ENCODE results near the gene ARHGEF28.

DNA sequence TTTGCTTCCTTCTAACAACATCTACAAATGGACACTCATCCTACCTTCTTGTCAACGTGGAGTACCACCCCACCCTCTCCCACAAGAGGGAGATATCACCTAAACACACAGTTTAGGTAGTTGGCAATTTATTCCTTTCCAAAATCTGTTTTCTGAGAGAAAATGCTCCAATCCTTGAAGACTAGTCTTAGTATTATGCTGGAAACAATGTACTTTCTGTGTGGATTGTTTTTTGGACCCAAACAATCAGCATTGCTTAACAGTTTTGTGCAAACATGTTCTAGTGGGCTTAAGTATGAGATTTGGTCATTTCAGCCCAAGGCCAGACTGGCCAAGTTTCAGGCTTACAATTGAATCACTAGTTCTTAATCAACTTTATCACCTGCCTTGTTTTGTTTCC, 359.1 kb downstream of the ARHGEF28 start:
- TF ChIP-seq, protein P1, sequence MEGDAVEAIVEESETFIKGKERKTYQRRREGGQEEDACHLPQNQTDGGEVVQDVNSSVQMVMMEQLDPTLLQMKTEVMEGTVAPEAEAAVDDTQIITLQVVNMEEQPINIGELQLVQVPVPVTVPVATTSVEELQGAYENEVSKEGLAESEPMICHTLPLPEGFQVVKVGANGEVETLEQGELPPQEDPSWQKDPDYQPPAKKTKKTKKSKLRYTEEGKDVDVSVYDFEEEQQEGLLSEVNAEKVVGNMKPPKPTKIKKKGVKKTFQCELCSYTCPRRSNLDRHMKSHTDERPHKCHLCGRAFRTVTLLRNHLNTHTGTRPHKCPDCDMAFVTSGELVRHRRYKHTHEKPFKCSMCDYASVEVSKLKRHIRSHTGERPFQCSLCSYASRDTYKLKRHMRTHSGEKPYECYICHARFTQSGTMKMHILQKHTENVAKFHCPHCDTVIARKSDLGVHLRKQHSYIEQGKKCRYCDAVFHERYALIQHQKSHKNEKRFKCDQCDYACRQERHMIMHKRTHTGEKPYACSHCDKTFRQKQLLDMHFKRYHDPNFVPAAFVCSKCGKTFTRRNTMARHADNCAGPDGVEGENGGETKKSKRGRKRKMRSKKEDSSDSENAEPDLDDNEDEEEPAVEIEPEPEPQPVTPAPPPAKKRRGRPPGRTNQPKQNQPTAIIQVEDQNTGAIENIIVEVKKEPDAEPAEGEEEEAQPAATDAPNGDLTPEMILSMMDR (IDR thresholded peaks at IDR 0.05; ENCODE audit: low read length): no peak
- TF ChIP-seq EZH2phosphoT487 (IDR thresholded peaks at IDR 0.05; ENCODE audit: low read length) (no peak), EZH2 (optimal IDR thresholded peaks at IDR 0.05; ENCODE audit: low read depth, low read length) (no peak)
